Activated B cell treated with CpG ODN at 0.5 μM for 24 hours (primary cell): ENCODE measurements around the gene NHEJ1. TPM values are rescaled to one million over a fixed set of nuclear protein-coding genes. Genes with fewer than 3 reads are reported as not detected.

ENCODE experiments used
- ATAC-seq: fragments of 200-7000 bp; cut with Tn5 transposase; one replicate; pipeline ENCODE4 v1.10.0; 2021; ENCODE audit warnings: low read depth, mild to moderate bottlenecking, moderate library complexity
- CTCF ChIA-PET: fragments of 350-600 bp; sonication (Branson Sonifier 250); formaldehyde crosslinking; loops from one replicate; lab custom pipeline; 2021; ENCODE audit warnings: antibody characterized with exemption; lab: Charles Lee
- POLR2A ChIA-PET: fragments of 350-600 bp; sonication (Branson Sonifier 250); formaldehyde crosslinking; loops from one replicate; lab custom pipeline; 2021; ENCODE audit warnings: antibody characterized with exemption; lab: Charles Lee
- DNase-seq: peaks from one replicate; pipeline ENCODE4 v3.0.0; 2022
- H3K27ac Mint-ChIP-seq: one replicate; pipeline ENCODE4 v1.8.0; 2020; ENCODE audit warnings: mixed read lengths
- H3K27me3 Mint-ChIP-seq: one replicate; pipeline ENCODE4 v1.8.0; 2021; ENCODE audit warnings: mixed read lengths
- H3K36me3 Mint-ChIP-seq: one replicate; pipeline ENCODE4 v1.8.0; 2021; ENCODE audit warnings: low read depth, mixed read lengths
- H3K4me1 Mint-ChIP-seq: one replicate; pipeline ENCODE4 v1.8.0; 2021; ENCODE audit warnings: mixed read lengths
- H3K4me3 Mint-ChIP-seq: one replicate; pipeline ENCODE4 v1.8.0; 2020; ENCODE audit warnings: mild to moderate bottlenecking, mixed read lengths
- H3K9me3 Mint-ChIP-seq: one replicate; pipeline ENCODE4 v1.8.0; 2020; ENCODE audit warnings: mixed read lengths
- intact Hi-C: fragments of 100-400 bp; cut with micrococcal nuclease; formaldehyde crosslinking; loops from one replicate; pipeline ENCODE4 v1.15.1; 2024
- total RNA-seq: library from RNA; stranded (reverse); gene quantifications from 2 replicates; pipeline ENCODE4 v1.2.3, GENCODE V29; 2022
- TF ChIP-seq, protein P1 (sequence below): fragments of 200-600 bp; IDR thresholded peaks from one replicate; pipeline ENCODE4 v1.8.0; 2022; ENCODE audit warnings: antibody characterized with exemption, mild to moderate bottlenecking

The NHEJ1 gene
- total RNA-seq, 1 donor from 2014 or later: 19.1 TPM

DNA sequence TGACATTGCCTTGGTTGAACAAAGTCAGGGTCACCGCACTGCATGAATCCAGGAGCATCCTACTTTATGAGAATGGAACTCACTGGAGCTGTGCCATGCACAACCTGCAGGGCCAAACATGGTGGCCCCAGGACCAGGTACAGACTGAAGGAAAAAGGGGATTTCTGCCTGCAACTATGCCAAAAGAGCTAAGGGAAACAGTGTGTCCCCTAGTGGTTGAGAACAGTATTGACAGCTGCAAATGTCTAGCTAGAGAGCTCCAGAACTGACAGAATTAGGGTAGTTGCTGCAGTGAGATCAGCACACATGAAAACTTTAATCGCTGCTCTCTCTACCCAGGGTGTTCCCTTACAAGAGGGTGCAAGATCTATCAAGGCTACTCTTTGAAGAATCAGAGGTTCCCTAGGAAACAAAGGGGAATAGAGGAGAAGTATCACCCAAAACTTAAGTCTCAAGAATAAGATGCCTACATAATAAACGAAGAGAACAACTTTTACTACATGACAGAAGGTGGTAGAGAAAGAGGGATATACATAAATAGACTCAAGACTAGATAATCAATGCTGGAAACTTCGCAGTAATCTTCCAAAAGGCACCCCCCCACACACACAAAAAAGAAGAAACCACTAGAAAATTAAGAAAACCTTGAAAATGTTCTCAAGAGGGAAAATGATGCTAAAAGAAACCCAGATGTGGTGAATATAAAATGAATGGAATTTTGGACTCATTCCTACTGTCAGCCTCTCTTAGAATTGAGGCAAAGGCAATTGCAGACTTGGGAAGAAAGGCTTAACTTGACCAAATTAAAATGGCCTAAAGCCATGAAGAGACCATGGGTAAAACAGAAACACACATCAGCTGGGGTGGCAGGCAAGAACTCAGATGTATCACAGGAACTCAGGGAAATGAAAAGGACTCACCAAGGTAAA, 56.2 kb downstream of the NHEJ1 start:
- no peak overlapping the region for H3K4me3 Mint-ChIP-seq
- intact Hi-C loops: no loop called here
- ChIA-PET POLR2A (no interaction called here), CTCF (interaction anchor here (0.6 to 2.0 kb wide), 9 partner anchors 9 to 107 kb away, joined by 3 to 6 read pairs (median 4); no protein-coding TSS in a partner anchor)
- H3K9me3 Mint-ChIP-seq: no peaks in the 10 kb centered on the region
- no peak overlapping the region for H3K27ac Mint-ChIP-seq
- DNase-seq (no peak), ATAC-seq (peak; percentile 34)
- TF ChIP-seq, protein P1, sequence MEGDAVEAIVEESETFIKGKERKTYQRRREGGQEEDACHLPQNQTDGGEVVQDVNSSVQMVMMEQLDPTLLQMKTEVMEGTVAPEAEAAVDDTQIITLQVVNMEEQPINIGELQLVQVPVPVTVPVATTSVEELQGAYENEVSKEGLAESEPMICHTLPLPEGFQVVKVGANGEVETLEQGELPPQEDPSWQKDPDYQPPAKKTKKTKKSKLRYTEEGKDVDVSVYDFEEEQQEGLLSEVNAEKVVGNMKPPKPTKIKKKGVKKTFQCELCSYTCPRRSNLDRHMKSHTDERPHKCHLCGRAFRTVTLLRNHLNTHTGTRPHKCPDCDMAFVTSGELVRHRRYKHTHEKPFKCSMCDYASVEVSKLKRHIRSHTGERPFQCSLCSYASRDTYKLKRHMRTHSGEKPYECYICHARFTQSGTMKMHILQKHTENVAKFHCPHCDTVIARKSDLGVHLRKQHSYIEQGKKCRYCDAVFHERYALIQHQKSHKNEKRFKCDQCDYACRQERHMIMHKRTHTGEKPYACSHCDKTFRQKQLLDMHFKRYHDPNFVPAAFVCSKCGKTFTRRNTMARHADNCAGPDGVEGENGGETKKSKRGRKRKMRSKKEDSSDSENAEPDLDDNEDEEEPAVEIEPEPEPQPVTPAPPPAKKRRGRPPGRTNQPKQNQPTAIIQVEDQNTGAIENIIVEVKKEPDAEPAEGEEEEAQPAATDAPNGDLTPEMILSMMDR: no peak
- peaks cover 18% of the 10 kb centered on the region for H3K36me3 Mint-ChIP-seq
- H3K4me1 Mint-ChIP-seq: peaks cover 2% of the 10 kb centered on the region
- no peaks in the 10 kb centered on the region for H3K27me3 Mint-ChIP-seq

DNA sequence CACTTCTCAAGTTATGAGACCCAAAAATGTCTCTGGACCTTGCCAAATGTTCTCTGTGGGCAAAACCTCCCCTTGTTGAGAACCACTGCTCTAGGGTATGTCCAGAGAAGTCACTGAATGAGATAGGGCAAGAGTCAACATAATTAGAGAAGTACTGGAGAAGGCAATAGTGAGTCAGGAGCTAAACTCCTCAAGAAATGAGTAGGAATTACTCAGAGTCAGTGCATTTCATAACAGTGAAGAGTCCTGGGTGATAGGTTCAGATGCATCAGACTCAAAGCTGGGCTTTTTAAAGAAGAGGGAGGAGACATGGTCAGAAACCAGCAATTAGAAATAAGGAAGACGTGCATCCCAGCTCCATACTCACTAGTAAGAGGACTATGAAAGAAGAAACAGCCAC, 61.3 kb downstream of the NHEJ1 start:
- Mint-ChIP-seq H3K9me3 (no peaks in the 10 kb centered on the region), H3K36me3 (peaks cover 18% of the 10 kb centered on the region), H3K27ac (no peak overlapping the region), H3K27me3 (no peaks in the 10 kb centered on the region), H3K4me1 (peaks cover 2% of the 10 kb centered on the region), H3K4me3 (no peak overlapping the region)
- ATAC-seq (no peak), DNase-seq (no peak)
- ChIA-PET CTCF (interaction anchor here (0.8 to 1.2 kb wide), 2 partner anchors 103 to 365 kb away, joined by 3 read pairs; no protein-coding TSS in a partner anchor), POLR2A (no interaction called here)
- intact Hi-C loops: no loop called here
- TF ChIP-seq, protein P1: no peak

DNA sequence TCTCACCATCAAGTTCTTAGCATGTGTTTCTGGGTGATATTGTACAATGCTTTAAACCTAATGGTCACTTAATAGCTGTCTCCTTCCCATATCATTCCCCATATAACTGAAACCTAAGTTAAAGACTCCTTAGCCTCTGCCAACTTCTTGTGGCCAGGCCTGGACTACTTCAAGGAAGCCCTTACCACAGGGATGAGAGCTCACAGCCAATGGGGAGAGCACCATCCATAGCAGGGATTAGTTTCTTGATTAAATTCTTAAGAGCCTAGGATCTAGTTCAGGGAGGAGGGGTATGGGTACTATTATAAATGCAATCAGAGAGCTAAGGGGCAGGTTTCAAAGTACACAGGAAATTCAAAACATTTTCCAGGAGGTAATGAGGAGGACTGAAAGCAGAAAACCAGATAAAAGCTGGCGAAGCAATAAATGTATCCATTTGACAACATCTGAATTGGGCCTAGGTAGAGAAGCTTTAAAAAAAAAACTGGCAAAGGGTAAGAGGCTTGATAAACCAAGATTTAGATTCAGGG, 65.1 kb downstream of the NHEJ1 start:
- Mint-ChIP-seq H3K4me1 (no peaks in the 10 kb centered on the region), H3K9me3 (no peaks in the 10 kb centered on the region), H3K4me3 (no peak overlapping the region), H3K27ac (no peak overlapping the region), H3K27me3 (no peaks in the 10 kb centered on the region), H3K36me3 (peaks cover 28% of the 10 kb centered on the region)
- intact Hi-C loops: no loop called here
- no peak for ATAC-seq
- TF ChIP-seq, protein P1: no peak
- POLR2A ChIA-PET: interaction anchor here (0.6 kb wide), 1 partner anchor 24 kb away, joined by 3 read pairs; no protein-coding TSS in a partner anchor
- DNase-seq: no peak
- CTCF ChIA-PET: interaction anchor here (1.9 kb wide), 1 partner anchor 8 kb away, joined by 6 read pairs; no protein-coding TSS in a partner anchor

DNA sequence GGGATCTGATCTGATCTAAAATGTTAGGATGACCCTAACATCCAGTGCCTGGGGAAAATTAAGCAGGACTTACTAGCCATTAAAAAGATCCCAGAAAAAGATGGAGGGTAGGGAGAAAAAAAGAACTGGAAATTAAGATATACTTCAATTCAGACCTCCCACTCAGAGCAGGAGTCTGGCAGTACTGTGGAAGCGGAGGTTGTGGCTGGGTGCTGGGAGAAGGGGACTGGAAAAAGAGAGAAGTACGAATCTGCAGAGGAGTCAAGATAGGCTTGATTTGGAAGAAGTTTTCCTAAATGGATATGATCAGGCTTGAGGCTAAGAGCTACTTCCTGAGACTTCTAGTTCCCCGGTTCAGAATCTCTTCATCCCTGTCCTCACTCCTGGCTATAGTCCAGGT, 66.4 kb downstream of the NHEJ1 start:
- peaks cover 33% of the 10 kb centered on the region for H3K36me3 Mint-ChIP-seq
- POLR2A ChIA-PET: no interaction called here
- H3K27me3 Mint-ChIP-seq: no peaks in the 10 kb centered on the region
- DNase-seq: no peak
- no peaks in the 10 kb centered on the region for H3K4me1 Mint-ChIP-seq
- no peak for ATAC-seq
- no peak overlapping the region for H3K27ac Mint-ChIP-seq
- intact Hi-C loops: no loop called here
- no peaks in the 10 kb centered on the region for H3K9me3 Mint-ChIP-seq
- TF ChIP-seq, protein P1: no peak
- CTCF ChIA-PET: no interaction called here
- no peak overlapping the region for H3K4me3 Mint-ChIP-seq
